Neural cell (in vitro differentiated cells): Measurements from ENCODE around the gene RNF19B.

Source experiments
- EZH2 ChIP-seq: fragments of 200-600, 300-800 bp; shearing (Covaris generic), sonication (generic); IDR thresholded peaks from 2 replicates; pipeline ENCODE4 v1.6.1; 2014; ENCODE audit warnings: antibody characterized with exemption, low read length, borderline replicate concordance, mild to moderate bottlenecking; ENCODE audit not compliant: insufficient read depth, poor library complexity, severe bottlenecking
- TF ChIP-seq, protein P1 (sequence below): fragments of 450-650 bp; IDR thresholded peaks from 2 replicates; pipeline ENCODE4 v1.5.1; 2014; ENCODE audit warnings: antibody characterized with exemption, mild to moderate bottlenecking, moderate library complexity; ENCODE audit not compliant: poor library complexity, severe bottlenecking

GRCh38 chr1:32989160-32990050, 24.8 kb upstream of the RNF19B start:
- TF ChIP-seq, protein P1, sequence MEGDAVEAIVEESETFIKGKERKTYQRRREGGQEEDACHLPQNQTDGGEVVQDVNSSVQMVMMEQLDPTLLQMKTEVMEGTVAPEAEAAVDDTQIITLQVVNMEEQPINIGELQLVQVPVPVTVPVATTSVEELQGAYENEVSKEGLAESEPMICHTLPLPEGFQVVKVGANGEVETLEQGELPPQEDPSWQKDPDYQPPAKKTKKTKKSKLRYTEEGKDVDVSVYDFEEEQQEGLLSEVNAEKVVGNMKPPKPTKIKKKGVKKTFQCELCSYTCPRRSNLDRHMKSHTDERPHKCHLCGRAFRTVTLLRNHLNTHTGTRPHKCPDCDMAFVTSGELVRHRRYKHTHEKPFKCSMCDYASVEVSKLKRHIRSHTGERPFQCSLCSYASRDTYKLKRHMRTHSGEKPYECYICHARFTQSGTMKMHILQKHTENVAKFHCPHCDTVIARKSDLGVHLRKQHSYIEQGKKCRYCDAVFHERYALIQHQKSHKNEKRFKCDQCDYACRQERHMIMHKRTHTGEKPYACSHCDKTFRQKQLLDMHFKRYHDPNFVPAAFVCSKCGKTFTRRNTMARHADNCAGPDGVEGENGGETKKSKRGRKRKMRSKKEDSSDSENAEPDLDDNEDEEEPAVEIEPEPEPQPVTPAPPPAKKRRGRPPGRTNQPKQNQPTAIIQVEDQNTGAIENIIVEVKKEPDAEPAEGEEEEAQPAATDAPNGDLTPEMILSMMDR: no peak
- no peak for TF ChIP-seq EZH2
